NCI-H1436 (cell line): ENCODE data around the gene DARS1.
A peak's percentile ranks its signal among the peaks of the same experiment; 100 is the strongest.

Experiments used
- DNase-seq: peaks from one replicate; lab custom pipeline; 2025; lab: John Stamatoyannopoulos, UW

Gene DARS1

DNA sequence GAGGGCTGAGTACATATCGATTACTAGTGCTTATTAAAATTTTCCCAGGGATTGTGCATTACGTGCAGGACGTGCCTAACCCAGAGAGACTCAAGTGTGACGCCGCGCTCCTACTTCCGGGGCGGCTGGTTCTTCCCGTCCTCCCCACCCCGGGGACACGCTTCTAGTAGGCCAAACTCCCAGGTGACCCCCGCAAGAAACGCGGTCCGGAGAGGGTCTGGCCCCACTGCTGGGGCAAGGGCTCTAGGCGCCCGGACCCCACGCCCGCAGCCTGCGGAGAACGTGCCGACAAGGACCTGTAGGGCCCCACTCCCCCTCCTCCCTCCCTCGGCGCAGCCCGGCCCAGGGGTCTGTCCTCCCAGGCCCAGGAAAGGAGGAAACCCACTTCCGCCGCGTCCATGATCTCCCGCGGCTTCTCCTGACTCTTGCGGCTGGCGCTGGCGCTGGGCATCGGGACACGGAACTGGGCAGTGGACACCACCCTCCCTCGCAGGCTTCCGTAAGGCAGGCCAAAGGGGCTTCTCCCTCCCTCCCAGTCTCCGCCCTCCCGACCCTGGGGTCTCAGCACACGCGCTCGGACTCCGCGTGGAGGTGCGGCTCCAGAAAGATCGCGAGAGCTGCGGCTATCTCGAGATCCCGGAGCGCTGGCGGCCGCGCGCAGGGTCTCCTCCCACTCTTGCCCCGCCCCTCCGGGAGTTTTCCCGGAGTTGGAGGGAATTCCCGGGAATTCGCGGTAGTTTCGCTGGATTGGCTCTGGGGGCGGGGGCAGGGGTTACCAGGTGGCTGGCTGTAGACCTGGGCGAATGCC is at the start of gene DARS1:
Gene DARS1, minus strand, starts transcription at position 609 of the 808 bp plus-strand sequence. Its CDS starts 158 bp downstream, at position 451.
- DNase-seq, result peak; percentile 83

- DNase-seq, result no peak
These were observed 49.2 kb upstream of the DARS1 start for GRCh38 chr2:136034629-136035028.

DNA sequence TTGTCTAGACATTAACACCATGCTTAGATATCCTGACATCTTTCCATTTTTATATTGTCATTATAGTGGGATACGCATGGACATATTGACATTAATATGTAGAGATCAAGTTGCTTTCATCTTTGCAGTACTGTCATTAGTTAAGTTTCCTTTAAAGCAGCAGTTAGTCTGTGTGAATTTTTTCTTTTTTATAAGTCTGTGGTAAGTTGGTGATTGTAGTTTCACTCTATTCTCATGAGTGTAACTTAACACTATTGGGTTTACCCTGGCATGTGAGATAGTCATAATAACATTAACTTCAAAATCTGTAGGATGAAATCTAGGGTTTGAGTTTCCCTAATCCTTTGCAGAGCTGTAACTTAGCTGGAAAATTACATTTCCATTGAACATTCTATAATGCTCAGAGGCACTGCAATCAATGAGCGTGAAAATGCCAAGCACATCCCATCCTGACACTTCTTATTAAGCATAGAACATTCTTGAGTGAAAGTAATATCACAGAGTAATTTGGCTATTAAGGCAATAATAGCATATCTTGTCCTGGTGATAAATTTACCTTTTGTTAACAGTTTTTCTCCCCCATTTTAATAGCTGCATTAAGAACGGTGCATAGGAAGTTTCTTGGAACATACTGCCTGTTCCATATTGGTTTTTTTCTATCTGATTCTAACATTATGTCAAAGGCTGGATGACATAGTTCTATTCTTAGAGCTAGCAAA is 47.5 kb upstream of the DARS1 start:
- no peak for DNase-seq

DNA sequence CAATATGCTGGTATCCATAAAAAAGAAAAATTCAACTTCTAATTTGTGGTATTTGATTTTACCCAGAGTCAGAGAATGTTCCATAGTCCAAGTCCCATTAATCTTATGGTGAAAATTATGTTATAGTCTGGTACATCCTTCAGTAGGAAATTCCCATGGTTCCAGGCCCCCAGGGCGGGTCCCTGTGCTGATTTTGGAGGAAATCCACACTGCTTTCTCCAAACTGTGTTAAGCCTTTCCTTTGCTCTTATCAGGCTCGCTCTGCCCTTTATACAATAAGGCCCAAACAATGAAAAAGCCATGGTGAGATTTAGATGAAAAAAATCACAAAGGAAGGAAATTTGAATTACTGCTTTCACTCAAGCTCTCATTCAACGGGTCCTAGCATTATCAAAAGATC is 46.8 kb upstream of the DARS1 start:
- DNase-seq, result no peak

GRCh38 chr2:136031711-136032110 is 46.3 kb upstream of the DARS1 start:
- DNase-seq, result no peak

- no peak for DNase-seq
These were observed 45.0 kb upstream of the DARS1 start for GRCh38 chr2:136030406-136030805.

DNA sequence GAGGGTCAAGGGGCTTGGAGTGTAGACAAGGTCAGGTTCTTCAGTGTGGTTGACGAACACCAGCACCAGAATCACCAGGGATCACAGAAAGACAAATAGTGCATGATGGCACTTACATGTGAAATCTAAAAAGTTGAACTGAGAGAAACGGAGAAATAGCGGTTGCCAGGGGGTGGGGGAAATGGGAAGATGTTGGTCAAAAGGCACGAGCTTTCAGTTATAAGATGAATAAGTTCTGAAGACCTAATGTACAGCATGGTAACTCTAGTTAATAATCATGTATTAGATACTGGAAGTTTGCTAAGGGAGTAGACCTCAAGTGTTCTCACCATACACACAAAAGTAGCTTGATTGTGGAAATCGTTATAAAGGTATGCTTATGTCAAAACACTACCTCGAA is 43.7 kb upstream of the DARS1 start:
- no peak for DNase-seq

GRCh38 chr2:136028001-136028400 is 42.6 kb upstream of the DARS1 start:
- no peak for DNase-seq

DNA sequence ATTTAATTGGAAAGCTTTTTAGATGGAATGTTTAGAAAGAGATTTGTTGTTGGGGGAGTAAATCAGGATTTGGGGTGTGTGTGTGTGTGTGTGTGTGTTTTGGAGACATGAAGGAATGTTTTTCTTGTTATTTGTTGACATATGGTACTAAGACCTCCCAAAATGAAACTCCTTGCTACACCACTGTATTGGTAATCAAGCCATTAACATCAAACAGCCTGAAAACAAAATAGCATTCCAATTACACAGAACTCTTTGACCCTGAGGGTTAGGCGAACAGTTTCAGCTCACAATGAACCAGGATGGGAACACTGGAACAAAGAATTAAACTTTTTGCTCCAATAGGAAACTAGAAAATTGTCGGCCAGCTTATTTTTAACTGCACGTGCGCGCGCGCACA is 41.7 kb upstream of the DARS1 start:
- no peak for DNase-seq

DNA sequence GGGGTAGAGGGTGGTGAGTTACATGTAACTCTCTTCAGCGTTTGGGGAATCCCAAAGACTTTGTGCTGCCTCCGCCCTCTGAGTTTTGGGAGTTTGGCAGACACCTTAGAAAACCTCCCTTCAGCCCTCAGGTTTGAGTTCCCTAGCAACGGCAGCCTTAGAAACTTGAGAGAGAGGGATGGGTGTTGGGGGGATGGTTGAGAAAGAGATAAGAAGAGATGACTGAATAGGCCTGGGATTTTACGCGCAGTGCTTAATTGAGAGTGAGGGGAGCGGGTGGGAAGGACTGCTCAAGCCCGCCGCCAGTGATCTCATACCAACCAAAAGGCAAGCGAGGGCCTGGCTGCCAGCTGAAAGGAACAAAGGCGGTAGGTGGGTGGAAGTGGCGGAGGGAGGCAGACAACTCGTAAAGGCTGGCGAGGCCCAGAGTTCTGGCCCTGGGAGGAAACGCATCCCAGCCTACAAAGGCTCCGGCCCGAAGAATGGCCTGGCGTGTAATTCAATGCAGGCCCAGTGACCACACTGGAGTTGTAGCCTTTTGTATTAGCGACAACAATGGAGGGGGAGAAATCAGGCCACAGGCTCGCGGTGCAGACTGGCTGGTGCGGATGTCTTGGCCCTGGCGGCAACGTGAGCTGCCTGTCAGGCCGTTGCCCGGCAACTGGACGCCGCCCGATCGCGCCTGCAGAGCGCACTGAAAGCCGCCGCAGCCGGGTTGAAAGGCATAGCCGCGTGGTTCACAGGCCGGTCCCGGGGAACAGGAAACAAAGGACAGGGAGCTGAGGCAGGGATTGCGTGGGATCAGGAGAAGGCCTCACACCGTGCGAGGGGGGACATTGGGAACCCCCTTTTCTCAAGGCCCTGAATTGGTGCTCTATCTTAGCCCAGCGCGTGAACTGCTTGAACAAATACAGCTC is 39.9 kb upstream of the DARS1 start:
- peak; percentile 79 for DNase-seq

- DNase-seq, result no peak
These were observed 39.2 kb upstream of the DARS1 start for GRCh38 chr2:136024616-136025015.

GRCh38 chr2:136024185-136024584 is 38.8 kb upstream of the DARS1 start:
- no peak for DNase-seq

GRCh38 chr2:136023416-136023815 is 38.0 kb upstream of the DARS1 start:
- no peak for DNase-seq

GRCh38 chr2:136022396-136023146 is 37.1 kb upstream of the DARS1 start:
- DNase-seq, result no peak

GRCh38 chr2:136021976-136022375 is 36.5 kb upstream of the DARS1 start:
- no peak for DNase-seq

DNA sequence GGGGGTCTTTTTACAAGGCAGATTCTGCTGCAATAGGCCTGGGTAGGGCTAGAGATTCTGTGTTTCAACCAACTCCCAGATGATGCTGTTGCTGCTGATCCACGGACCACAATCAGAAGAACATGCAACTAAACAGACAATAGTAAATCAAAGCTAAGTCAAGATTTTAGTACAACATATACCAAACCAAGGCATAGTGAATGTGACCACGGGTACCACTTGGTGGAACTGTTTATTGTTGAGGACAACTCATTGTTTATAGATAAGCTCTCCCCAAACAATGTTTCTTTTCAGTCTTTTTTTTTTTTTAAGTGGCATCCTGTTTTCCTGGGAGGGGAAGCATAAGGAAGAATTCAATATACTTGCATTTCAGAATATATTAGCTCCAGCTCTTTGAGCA is 36.0 kb upstream of the DARS1 start:
- no peak for DNase-seq

DNA sequence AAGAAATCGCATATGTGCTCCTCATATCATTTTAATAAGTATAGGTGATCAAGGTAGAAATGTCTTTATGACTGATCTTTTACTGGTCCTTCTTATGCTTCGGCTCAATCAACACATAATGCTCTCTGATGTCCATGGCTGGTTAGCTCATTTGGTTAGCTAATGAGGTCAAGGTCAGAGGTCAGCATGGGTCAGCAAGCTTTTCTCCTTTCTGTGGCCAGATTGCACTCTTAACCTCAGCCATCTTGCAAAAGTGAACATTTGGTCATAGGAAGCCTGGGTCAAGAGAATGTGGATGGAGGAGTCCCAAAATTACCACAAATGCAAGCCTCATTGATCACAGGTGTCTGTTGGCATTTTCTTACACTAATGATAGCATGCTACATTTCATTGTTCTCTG is 35.4 kb upstream of the DARS1 start:
- no peak for DNase-seq

DNA sequence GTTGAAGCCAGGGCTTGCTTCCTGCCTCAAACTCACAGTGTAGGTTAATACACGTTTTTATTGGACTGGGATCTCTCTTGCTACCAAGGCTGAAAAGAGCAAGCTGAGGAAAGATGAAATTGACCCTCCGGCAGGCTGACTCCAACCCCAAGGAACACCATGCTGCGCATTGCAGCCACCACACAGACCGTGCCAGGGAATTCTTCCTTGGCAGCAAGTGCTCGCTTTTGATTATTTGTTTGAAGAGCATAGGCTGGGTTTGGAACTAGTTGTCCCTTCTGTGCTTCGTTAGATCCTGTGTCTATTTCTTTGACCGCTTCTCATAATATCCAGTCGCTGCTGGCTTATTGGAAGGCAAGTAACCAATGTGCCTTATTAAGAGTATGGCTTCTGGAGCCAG is 34.4 kb upstream of the DARS1 start:
- DNase-seq, result no peak

- no peak for DNase-seq
These were observed 33.9 kb upstream of the DARS1 start for GRCh38 chr2:136019306-136019705.

DNA sequence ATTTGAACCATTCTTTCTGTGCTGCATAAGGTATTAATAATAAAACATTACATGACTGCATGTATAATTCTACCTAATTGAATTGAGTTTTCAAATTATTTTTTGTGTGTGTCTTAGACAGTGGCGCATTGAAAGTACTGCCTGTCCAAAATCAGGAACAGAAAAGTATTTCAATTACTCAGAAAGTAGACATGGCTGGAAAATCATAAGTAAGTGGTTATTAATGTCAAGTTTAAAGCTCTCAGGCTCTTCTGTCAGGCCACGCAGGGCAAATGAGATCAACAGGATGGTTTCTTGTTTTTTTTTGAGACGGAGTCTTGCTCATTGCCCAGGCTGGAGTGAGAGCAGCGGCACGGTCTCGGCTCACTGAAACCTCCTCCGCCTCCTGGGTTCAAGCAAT is 32.4 kb upstream of the DARS1 start:
- no peak for DNase-seq

DNA sequence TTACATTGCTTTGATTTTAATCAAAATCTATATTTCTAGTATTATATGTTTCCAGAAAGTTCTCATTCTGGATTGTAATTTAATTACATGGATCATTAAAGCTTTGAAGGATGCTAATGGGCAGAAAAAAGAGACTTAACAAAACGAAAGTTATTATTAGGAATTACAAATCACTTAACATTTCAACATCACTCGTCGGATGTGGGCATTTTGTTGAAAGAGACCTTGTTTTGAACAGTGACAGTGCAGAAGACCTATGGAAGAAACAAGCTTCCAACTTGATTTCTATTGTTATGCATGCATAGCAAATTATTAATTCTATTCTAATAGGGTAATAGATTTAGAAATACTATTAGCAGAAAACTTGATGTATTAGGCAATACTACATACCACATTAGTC is 31.4 kb upstream of the DARS1 start:
- DNase-seq, result no peak

DNA sequence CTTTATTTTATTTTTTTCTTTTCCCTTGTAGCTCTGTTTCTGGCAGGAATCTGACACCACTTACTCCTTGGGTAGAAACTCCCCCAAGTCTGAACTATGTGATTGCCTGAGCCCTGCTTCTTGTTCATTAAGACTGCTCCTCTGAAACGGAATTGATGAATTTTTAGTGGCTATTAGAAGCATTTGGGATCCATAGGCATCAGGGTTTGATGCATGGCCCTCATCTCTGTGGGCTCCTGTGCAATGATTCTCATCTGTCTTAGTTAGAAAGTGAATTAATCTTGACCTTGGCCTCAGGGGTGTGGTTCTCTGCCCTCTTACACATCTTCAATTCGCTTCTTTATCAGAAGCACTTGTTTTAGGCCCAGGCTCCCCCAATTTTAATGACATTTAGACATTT is 31.0 kb upstream of the DARS1 start:
- DNase-seq, result no peak
